Measurements from ENCODE around the gene FAM180A. TPM values are rescaled to one million over a fixed set of nuclear protein-coding genes. Genes with fewer than 3 reads are reported as not detected.

Gene FAM180A
- total and polyA plus RNA-seq, 2 experiments from 2014 or later, result not detected

GRCh38 chr7:135742371-135742770 is 6.2 kb downstream of the FAM180A start (continued):
- TF ChIP-seq ZNF114 (CRISPR knock-in tag; IDR thresholded peaks at IDR 0.05) (no peak), ZNF331 (CRISPR knock-in tag; IDR thresholded peaks at IDR 0.05; ENCODE audit: low read depth) (no peak), POLR2AphosphoS5 (IDR thresholded peaks at IDR 0.05; ENCODE audit: low read depth) (no peak), ZNF462 (CRISPR knock-in tag; IDR thresholded peaks at IDR 0.05) (no peak), ETS1 (IDR thresholded peaks at IDR 0.05) (no peak)

GRCh38 chr7:135741905-135742304 is 6.7 kb downstream of the FAM180A start:
- DNase-seq (ENCODE audit: low spot score) (no peak), ATAC-seq (no peak)
- Mint-ChIP-seq H3K27ac (no peak overlapping the region), H3K27me3 (ENCODE audit: insufficient read depth, low read depth, poor library complexity) (peaks cover 6% of the 10 kb centered on the region), H3K4me1 (peaks cover 13% of the 10 kb centered on the region), H3K36me3 (ENCODE audit: low read depth) (no peaks in the 10 kb centered on the region), H3K4me3 (no peak overlapping the region), H3K9me3 (no peaks in the 10 kb centered on the region)
- Histone ChIP-seq H3K27ac (ENCODE audit: low read depth) (no peak overlapping the region), H3K27me3 (ENCODE audit: insufficient read depth) (no peaks in the 10 kb centered on the region), H3K4me1 (ENCODE audit: insufficient read depth) (peaks cover 9% of the 10 kb centered on the region; the same call in 1 of the 2 replicates), H3K4me3 (no peak overlapping the region), H3F3A (replicated peaks; ENCODE audit: low read depth) (no peaks in the 10 kb centered on the region), H2AFZ (no peak overlapping the region), H3K79me2 (replicated peaks; ENCODE audit: insufficient read depth) (no peaks in the 10 kb centered on the region), H3K4me2 (no peak overlapping the region), H3K9me2 (ENCODE audit: insufficient read depth) (no peaks in the 10 kb centered on the region), H3K36me3 (ENCODE audit: insufficient read depth) (no peaks in the 10 kb centered on the region), H4K20me1 (replicated peaks; ENCODE audit: insufficient read depth) (no peaks in the 10 kb centered on the region)
- no peak for TF ChIP-seq ZNF114 (CRISPR knock-in tag; IDR thresholded peaks at IDR 0.05)
- no peak for TF ChIP-seq CTCF (conservative IDR thresholded peaks at IDR 0.05; ENCODE audit: low read depth in 2 of 2)
- no peak for TF ChIP-seq REST (IDR thresholded peaks at IDR 0.05; ENCODE audit: unreplicated experiment)
- TF ChIP-seq STAT1 (IDR thresholded peaks at IDR 0.05; ENCODE audit: unreplicated experiment), result no peak
- TF ChIP-seq ZNF331 (CRISPR knock-in tag; IDR thresholded peaks at IDR 0.05; ENCODE audit: low read depth), result no peak
- no peak for TF ChIP-seq POLR2AphosphoS5 (IDR thresholded peaks at IDR 0.05; ENCODE audit: low read depth)
- TF ChIP-seq NANOG (IDR thresholded peaks at IDR 0.05; ENCODE audit: borderline replicate concordance), result no peak
